Measurements from ENCODE around the gene PRXL2A.
A peak's percentile ranks its signal among the peaks of the same experiment; 100 is the strongest.
"Not testable (repeated sequence)": the region's sequence is repeated elsewhere in the genome, so short reads cannot be mapped to it uniquely, and the experiment has no call there.

The PRXL2A gene, protein sequence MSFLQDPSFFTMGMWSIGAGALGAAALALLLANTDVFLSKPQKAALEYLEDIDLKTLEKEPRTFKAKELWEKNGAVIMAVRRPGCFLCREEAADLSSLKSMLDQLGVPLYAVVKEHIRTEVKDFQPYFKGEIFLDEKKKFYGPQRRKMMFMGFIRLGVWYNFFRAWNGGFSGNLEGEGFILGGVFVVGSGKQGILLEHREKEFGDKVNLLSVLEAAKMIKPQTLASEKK

DNA sequence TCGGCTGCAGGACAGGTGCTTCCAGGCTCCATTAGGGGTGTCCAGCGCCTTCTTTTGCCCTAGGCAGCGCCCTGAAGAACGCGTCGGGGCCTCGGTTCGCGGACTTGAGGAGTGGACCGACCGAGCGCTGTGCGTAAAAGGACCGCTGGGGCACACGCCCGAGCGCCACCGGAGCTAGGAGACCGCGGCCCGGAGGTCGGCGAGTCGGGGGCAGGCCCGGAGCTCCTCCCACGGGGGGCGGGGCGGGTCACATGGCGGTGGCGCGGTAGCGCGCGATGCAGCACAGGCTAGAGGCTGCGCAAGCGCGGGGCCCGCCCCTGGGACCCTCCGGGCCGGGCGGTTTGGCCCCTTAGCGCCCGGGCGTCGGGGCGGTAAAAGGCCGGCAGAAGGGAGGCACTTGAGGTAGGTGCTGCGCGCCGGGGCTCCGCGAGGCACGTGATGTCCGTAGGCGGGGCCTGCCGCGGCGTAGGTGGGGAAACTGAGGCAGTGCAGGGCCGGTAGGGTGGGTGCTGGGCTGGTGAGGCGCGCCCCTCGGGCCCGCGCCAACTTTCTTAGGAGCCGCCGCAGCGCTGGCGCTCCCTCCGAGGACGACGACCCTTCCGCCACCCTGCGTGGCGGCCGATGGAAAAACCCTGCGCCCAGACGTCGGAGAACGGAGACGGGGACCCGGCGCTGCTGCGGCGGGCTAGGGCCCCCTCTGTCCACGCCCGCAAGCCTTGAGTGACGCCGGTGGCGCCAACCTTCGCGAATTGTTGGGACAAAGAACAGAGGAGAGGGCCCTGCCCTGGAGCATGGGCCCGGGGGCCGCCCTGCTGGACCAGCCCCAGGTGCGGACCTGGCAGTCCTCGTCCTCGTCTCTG, at the start of gene PRXL2A:
TSS of gene PRXL2A (plus strand) at position 310 of the 860 bp plus-strand sequence. CDS start 11,917 bp downstream, outside the sequence.
- DNase-seq: peak; percentile 27

DNA sequence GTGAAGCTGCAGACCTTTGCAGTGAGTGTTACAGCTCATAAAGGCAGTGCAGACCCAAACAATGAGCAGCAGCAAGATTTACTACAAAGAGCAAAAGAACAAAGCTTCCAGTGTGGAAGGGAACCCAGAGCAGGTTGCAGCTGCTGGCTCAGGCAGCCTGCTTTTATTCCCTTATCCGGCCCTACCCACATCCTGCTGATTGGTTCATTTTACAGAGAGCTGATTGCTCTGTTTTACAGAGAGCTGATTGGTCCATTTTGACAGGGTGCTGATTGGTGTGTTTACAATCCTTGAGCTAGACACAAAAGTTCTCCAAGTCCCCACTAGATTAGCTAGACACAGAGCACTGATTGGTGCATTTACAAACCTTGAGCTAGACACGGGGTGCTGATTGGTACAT, 49.4 kb upstream of the PRXL2A start:
- DNase-seq: not testable (repeated sequence)

DNA sequence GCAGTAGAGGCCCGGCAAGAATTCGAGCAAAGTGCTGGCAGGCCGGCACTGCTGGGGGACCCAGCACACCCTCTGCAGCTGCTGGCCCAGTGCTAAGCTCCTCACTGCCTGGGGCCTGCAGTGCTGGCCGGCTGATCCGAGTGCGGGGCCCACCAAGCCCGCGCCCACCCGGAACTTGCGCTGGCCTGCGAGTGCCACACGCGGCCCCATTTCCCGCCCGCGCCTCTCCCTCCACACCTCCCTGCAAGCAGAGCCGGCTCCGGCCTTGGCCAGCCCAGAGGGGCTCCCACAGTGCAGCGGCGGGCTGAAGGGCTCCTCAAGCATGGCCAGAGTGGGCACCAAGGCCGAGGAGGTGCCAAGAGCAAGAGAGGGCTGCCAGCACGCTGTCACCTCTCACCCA, 48.7 kb upstream of the PRXL2A start:
- DNase-seq: no peak

DNA sequence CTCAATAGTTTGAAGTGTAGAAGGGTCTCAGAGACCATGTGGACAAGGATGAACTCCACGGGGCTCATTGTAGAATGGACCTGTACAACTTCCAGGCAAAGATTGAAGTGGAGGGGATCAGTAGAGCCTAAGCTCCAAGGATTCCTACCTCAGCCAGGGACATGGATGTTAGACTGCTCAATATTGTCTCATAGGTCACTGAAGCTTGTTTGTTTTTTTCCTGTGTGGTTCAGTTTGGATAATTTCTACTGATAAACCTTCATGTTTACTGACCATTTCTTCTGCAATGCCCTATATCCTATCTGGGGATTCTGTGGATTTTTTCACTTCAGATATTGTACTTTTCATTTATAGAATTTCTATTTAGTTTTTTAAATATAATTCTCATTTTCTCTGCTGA, 42.8 kb upstream of the PRXL2A start:
- no peak for DNase-seq

DNA sequence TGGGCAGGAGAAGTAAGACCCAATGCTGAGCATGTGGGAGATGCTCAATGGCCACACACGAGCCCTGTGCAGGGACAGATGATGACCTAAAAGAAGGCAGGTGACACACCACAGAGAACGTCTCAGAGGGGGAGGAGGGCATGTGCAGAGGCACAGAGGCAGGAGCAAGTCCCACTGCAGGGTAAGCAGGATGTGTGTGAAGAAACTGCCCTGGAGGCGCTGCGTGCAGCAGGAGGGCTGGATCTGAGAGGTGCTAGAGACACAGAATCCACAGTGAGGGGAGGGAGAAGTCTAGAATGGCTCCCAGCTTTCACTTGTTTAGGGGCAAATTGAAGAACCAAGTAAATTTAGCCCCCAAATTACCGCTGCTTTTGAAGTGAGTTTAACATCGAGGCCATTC, 36.9 kb upstream of the PRXL2A start:
- DNase-seq: no peak

DNA sequence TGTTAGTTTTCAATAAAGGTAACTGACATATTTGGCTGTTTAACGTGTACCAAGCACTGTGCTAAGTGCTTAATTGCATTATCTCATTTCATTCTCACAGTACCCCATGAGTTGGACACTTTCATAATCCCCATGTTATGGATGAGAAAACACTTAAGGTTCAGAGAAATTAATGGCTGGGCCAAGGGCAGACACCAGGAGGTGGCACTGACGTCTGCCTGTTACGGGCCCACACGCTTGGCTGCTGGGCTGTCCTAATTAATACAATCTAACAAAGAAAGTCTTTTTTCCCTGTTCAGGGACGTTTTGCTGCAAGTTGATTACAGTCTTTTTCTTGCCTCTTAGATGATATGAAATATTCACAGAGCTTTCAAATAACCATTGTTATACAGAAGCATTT, 35.7 kb upstream of the PRXL2A start:
- no peak for DNase-seq

DNA sequence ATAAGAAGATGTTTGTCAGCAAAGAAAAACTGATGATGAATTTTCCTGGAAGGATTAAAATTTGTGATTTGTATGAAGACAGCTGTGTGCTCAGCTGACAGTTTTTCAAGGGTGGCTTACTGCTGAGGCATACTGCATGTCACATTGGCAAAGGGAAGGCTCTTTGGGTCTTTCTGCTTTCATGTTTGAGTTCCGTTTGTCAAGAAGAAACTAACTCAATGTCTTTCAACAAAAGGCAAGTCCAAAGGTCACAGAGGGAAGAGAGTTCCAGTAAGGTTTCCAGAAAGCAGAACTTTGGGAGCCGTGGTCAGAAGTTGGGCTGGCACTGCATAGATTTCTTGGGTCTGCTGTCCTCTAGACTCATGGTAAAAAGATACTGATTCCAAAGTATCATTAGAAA, 34.8 kb upstream of the PRXL2A start:
- DNase-seq: peak; percentile 34

DNA sequence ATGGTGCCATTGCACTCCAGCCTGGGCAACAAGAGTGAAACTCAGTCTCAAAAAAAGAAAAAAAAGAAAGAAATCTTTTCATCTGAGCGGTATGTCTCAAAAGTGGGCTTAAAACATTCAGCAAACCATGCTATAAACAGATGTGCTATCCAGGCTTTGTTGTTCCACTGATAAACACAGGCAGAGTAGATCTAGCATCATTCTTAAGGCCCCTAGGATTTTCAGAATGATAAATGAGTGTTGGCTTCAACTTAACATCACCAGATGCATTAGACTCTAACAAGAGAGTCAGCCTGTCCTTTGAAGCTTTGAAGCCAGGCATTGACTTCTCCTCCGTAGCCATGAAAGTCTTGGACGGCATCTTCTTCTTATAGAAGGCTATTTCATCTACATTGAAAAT, 28.6 kb upstream of the PRXL2A start:
- DNase-seq: no peak

DNA sequence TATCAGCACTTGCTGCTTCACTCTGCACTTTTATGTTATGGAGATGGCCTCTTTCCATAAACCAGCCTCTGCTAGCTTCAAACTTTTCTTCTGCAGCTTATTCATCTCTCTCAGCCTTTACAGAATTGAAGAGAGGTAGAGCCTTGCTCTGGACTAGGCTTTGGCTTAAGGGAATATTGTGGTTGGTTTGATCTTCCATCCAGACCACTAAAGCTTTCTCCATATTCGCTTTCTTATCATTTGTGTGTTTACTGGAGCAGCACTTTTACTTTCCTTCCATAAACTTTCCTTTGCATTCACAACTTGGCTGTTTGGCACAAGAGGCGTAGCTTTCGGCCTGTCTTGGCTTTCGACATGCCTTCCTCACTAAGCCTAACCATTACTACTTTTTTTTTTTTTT, 28.2 kb upstream of the PRXL2A start:
- no peak for DNase-seq

DNA sequence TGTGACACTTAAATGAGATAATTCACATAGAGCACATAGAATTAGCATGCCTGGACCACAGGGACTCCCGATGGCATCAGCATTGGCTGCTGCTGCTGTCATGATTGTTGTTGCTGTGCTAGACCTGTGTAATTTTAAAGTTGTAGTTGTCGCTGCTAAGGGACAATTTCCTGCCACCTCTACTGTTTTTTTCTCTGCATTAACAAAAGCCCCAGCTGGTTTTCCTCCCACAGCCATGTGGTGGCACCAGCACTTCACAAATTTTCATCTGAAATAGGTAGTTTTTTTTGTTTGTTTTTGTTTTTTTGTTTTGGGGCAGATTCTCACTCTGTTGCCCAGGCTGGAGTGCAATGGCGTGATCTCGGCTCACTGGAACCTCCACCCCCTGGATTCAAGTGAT, 25.4 kb upstream of the PRXL2A start:
- DNase-seq: peak; percentile 24

DNA sequence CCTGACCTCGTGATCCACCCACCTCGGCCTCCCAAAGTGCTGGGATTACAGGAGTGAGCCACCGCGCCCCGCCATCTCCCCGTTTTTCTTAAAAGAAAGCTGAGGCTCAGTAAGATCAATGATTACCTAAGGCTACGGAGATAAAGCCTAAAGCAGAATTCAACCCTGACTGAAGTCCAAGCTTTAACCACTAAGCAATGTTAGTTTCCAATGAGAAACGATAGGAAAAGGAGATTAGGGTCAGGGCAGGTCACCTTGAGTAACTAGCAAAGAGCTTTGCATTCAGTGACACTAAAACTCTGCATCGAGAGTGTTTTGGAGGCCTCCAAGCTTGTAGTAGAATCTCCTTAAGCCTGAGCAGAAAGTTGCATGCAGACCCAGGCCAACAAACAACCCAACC, 17.6 kb upstream of the PRXL2A start:
- no peak for DNase-seq

DNA sequence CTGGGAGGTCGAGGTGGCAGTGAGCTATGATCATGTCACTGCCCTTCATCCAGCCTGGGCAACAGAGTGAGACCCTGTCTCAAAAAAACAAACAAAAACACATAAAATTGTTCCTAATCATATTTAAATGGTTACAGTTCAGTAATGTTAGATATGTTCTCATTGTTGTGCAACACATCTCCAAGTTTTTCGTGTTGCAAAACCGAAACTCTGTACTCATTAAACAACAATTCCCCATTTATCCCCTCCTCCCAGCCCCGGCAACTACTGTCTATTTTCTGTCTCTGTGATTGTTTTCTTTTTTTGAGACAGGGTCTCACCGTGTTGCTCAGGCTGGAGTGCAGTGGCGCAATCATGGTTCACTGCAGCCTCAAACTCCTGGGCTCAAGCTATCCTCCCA, 16.1 kb upstream of the PRXL2A start:
- DNase-seq: peak; percentile 66

DNA sequence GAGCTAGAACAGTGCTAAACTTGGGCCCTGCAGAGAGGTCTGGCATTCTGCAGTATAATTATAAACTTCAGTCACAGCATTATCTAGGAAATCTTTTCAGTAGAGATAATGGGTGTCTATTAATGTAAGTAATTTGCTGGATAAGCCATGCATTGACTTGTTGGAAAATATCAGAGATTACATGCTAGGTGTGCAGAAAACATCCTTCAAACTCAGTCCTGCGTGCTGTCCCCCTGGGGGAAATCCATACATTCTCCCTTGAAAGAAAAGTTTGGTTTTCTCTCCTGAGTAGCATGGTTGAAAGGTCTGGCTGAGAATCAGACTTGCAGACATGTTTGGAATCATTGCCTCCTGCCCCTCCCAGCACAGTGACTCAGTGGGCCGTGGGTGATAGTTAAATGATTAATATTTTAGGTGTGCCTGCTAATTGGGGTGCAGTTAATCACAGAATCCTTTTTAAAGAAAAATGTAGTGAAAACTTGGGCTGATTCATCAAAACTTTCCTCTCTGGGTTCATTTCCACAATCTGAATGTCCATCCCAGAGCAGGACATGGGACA, 13.9 kb upstream of the PRXL2A start:
- DNase-seq: no peak

DNA sequence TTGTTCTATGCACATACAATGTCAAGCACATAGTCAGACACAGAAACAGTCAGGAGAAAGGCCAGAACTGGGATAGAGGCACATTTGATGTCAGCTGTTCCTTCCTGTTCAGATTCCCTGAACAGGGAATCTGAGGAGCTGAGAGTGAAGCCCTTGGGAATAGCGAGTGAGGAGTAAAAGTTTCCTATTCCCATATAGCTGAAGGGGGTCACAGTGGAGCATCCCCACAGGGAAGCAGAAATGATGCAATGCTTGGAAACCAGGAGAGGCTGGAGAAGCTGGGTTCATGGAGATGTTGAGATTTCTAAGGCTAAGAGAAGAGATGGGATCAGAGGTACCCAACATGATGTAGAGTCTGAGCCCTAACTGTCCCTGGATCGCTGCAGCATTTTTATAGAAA, 11.3 kb upstream of the PRXL2A start:
- no peak for DNase-seq

DNA sequence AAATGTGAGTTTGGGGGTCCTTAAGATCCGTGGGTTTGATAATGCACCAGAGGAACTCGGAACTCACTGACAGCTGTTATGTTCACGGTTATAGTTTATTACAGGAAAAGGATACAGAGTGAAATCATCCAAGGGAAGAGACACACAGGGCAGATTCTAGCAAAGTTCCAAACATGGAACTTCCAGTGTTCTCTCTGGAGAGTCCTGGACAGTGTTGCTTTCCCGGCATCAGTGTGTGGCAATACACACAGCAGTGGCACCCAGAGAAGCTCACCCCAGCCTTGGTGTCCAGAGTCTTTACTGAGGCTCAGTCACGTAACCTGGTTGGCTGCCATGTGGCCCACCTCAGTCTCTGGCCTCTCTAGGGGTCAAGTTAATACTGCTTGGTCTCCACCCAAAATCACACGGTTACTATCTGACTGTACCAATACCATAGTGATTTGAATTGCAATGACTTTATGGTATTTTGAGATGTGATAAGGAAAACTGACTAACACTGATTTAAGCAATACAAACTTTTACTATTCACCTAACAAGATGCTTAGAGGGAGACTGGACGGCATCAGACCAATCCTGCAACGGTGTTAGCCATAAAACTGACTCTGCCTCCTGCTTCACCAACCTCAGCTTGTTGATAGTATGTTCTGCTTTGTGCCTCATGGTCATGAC, 8.1 kb upstream of the PRXL2A start:
- no peak for DNase-seq

DNA sequence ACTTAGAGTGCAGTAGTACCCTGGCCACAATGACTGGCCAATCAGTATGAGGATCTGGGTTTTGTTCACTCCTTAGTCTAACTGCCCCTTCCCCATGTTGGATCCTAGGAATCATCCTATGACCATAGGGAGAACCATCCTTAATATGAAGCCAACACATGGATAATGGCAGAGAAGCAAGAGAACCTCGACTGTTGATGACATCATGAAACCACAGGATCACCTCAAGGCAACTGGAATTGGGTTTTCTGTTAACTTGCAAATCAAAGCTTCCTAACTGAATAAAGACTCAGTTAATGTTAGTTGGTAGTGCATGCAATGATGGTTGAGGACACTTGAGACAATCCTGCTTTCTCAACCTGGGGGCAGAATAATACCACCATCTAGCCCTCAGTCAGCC, 3.3 kb upstream of the PRXL2A start:
- DNase-seq: no peak

DNA sequence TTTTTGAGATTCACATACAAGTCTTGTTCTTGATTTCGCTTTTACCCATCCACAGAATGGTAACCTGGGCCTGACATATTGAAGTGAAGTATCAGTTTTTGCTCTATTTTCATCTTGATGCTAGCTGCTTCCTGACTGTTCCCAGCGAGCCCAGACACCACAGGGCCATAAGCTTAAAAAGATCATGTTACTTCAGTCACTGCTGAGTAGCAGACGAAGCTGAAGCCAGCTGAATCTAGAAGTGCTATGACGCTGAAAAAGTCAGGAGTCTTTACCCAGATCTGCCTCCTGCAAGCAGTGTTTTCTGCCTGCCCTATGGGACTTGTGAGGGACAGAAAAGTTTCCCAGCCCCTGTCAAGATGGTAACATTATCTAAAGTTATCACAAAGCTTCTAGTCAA, 2.7 kb upstream of the PRXL2A start:
- DNase-seq: no peak

DNA sequence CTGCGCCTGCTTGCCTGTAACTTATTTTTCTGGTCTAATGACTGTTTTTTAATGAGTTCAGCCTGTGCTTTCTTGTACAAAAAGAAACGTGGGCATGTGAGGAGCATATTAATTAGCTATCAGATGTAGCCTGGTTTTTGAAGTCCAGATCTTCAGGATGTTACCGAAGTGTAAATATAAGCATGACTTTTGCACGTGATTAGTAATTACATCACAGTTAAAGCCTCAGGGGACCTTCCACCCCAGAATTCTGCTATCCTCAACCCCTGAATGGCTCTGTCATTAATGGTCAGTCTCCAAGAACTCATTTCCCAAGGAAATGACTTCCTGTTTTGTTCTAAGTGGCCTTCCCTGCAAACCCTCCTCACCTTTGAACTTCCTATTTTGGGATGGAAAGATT, 2.1 kb upstream of the PRXL2A start:
- DNase-seq: no peak

DNA sequence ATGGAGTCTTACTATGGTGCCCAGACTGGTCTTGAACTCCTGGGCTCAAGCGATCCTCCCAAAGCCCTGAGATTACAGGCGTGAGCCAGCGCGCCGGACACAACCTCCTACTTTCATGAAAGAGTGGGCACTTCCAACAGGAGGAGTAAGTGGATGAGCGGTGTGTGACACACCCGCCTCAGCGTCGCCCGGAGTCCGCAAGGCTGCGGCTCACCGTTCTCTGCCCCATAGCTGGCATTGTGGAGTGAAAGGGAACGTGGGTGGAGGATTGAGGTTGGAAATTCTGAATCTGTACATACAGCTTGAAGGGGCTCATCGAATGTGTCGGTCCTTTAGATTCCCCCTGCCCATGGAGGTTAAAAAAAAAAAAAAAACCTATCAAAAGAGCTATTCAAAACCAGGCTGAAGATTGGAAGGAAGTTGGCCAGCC, 524 bp upstream of the PRXL2A start:
- no peak for DNase-seq

DNA sequence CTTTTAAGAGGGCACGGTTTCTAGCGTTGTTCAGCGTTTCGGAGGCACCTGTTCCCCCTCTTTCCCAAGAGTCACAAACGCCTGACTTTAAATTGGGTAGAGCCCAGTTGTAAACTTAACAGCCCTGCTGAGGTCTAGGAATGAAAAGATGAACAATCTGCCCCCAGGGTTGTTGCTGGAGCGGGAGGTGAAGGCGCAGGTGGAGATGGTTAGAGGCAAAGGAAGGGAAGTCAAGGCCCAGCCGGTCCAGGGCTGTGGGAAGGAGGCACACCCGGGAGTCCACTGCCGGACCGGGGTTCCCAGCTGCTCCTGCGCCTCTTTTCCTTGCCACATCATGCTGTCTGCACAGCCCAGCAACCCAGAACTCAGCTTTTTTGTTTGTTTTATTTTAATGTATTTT, 770 bp downstream of the PRXL2A start:
- no peak for DNase-seq

DNA sequence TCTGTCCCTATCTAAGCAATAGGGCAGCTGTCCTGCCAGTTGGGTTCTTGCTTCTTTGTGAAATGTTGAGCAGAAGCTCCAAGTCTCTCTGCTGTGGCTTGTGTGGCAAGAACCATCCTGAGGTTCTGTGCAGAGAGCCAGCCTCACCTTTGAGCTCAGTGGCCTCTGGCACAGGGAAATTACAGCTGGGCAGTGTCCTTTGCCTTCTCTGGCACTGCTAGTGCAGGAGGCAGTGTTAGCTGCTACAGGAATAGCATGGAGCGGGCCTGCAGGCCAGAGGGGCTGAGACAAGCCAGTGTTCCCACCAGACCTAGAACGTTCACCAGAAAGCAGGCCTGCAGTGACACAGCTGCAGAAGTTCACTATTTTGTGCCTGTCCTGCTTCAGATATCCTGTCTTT, 1.8 kb downstream of the PRXL2A start:
- DNase-seq: no peak

DNA sequence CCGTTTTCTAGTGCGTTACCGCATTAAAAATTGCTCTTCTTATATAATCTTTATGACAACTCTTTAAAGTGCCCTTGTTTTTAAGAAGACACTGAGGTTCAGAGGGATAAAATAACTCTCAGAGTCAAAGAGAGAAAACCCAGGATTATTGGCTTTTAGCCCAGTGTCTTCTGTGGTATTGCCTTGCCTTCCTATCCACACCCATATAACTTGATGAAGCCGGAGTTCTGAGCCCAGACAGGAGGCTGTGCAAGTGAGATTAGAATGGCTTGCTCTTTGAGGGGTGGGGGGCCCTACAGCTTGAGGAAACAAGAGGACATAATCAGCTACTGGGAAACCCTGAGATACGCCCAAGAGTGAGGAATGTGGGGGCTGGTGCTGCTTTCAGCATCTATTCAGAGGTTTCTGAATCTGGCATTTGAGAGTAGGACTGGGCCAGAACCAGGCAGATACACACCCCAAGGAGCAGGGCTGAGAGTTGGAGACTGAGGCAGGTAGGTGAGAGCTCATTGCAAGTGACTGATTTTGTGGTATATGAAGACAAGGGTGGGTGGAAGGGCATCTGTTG, 2.3 kb downstream of the PRXL2A start:
- no peak for DNase-seq

DNA sequence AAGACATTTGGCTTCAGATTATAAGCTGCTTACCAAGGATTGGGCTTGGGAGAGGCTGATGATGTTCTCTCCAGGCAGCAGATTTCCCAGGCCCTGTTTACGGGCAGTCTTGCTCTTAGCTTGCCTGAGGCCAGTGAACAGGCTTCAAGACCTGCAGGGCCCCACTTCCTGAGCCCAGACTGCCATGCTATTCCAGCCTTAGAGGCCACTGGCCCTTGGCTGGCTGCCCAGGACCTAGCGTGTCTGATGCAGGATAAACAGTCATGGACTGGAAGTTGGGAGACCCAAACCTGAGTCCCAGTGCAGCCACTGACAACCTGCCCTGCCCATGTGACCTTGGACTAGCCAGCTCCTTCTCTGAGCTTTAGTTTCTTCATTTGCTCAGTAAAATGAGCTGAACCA, 2.9 kb downstream of the PRXL2A start:
- DNase-seq: no peak

All from MV-4-11 (cell line).